HG03175 (cell line): ENCODE measurements around the gene SLC25A30.
"Not testable (repeated sequence)": the region's sequence is repeated elsewhere in the genome, so short reads cannot be mapped to it uniquely, and the experiment has no call there.

ENCODE experiments used
- ATAC-seq: cut with Tn5 transposase; IDR thresholded peaks from one replicate; pipeline ENCODE4 v1.9.1; 2021; ENCODE audit warnings: mild to moderate bottlenecking, moderate library complexity; ENCODE audit not compliant: unreplicated experiment

SLC25A30 gene

GRCh38 chr13:45432737-45433380 lies 14.7 kb upstream of the SLC25A30 start:
- no peak for ATAC-seq

- not testable (repeated sequence) for ATAC-seq
Measured at GRCh38 chr13:45426056-45426841, 8.1 kb upstream of the SLC25A30 start.

- ATAC-seq = no peak
Measured at GRCh38 chr13:45422731-45423292, 4.6 kb upstream of the SLC25A30 start.

- no peak for ATAC-seq
Measured at GRCh38 chr13:45419945-45420344, 1.8 kb upstream of the SLC25A30 start.

GRCh38 chr13:45419389-45419788 lies 1.2 kb upstream of the SLC25A30 start:
- ATAC-seq = not testable (repeated sequence)

GRCh38 chr13:45416516-45417128 lies 1.6 kb downstream of the SLC25A30 start:
- ATAC-seq = no peak

- ATAC-seq = no peak
Measured at GRCh38 chr13:45415112-45415511, 3.1 kb downstream of the SLC25A30 start.

GRCh38 chr13:45413826-45414307 lies 4.3 kb downstream of the SLC25A30 start:
- ATAC-seq = no peak

GRCh38 chr13:45412274-45413049 lies 5.7 kb downstream of the SLC25A30 start:
- ATAC-seq = no peak

- no peak for ATAC-seq
Measured at GRCh38 chr13:45411631-45412030, 6.5 kb downstream of the SLC25A30 start.

- ATAC-seq = no peak
Measured at GRCh38 chr13:45411221-45411620, 7.0 kb downstream of the SLC25A30 start.

GRCh38 chr13:45410466-45410865 lies 7.7 kb downstream of the SLC25A30 start:
- no peak for ATAC-seq

GRCh38 chr13:45410001-45410400 lies 8.2 kb downstream of the SLC25A30 start:
- no peak for ATAC-seq

GRCh38 chr13:45406421-45406820 lies 11.8 kb downstream of the SLC25A30 start:
- ATAC-seq = no peak

GRCh38 chr13:45403081-45403480 lies 15.1 kb downstream of the SLC25A30 start:
- no peak for ATAC-seq

- no peak for ATAC-seq
Measured at GRCh38 chr13:45402641-45403040, 15.5 kb downstream of the SLC25A30 start.

GRCh38 chr13:45401314-45401713 lies 16.9 kb downstream of the SLC25A30 start:
- no peak for ATAC-seq

GRCh38 chr13:45398877-45399276 lies 19.3 kb downstream of the SLC25A30 start:
- no peak for ATAC-seq

GRCh38 chr13:45396533-45397095 lies 21.6 kb downstream of the SLC25A30 start:
- no peak for ATAC-seq

- ATAC-seq = no peak
Measured at GRCh38 chr13:45393941-45394570, 24.1 kb downstream of the SLC25A30 start.
